ENCODE measurements around the gene COPA.
A peak's percentile ranks its signal among the peaks of the same experiment; 100 is the strongest.

COPA gene

DNA sequence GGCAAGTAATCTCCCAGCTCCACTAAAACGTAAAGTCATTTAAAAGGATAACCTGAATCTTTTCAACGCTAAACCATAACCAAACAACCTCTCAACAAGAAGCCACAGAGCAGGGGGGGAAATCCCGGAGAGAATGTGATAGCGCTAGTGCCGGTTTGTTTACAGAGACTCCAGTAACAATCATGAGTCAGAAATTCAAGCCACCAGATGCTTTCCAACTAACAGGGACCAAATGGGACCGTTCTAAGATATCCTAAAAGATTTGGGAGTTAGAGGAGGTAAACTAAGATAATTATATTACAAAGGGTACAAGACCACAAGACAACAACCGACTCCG is 81.5 kb downstream of the COPA start:
- peak; percentile 79 for DNase-seq
- H3K4me1 Mint-ChIP-seq = peaks cover 41% of the 10 kb centered on the region
- CTCF ChIA-PET = interaction anchor here (1.7 to 4.9 kb wide), 4 partner anchors 9 to 160 kb away, joined by 4 to 29 read pairs (median 16); partner anchors contain the start of gene PEX19
- no peaks in the 10 kb centered on the region for H3K9me3 Mint-ChIP-seq
- peaks cover 2% of the 10 kb centered on the region for H3K27me3 Mint-ChIP-seq
- peaks cover 19% of the 10 kb centered on the region for H3K36me3 Mint-ChIP-seq
- peak overlapping the region; percentile 99 for H3K27ac Mint-ChIP-seq
- peak overlapping the region; percentile 94 for H3K4me3 Mint-ChIP-seq

DNA sequence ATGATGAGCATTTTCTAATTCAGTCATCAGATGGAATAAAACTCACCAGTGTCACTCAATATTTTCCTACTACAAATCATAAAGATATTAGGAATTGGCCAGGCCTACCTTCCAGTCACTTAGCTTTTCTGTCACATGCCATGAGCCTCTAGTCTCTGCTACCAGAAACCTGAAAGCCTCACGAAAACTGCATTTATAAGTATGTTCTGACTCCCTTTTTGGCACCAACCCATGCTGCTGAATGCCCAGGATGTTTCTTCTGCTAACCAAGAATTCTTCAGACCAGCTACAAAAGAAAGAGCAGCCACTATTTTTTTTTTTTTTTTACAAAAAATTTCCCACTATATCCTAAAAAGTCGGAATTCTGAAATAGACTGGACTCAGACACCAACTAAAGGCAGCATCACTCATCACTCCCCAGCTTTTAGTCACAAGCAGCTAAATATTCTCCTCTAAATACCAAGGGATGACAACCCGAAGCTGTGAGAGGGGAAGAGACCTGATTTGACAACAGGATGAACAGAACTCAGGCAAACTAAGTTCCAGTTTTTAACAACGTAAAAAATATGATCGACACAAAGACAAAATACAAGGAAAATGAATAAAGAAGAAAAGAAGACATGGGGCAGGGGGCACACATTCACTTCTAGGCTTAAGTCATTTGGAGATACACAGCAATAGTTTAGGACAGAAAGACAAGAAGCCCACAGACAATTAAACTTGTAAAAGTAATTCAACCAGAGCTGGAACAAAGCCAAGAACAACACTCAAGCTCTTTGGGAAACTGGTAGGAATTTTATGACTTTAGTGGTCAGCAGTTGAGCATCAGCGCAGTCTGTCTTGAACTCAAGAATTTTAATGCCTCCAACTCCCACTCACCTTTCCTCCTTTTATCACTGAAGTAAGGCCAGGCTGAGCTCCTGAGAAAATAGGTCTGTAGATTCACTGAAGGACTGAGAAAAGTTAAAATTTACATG is 82.4 kb downstream of the COPA start:
- Mint-ChIP-seq H3K4me1 (peaks cover 41% of the 10 kb centered on the region), H3K36me3 (peaks cover 19% of the 10 kb centered on the region)
- CTCF ChIA-PET = interaction anchor here (0.8 to 4.9 kb wide), 4 partner anchors 8 to 159 kb away, joined by 3 to 29 read pairs (median 16); no protein-coding TSS in a partner anchor

DNA sequence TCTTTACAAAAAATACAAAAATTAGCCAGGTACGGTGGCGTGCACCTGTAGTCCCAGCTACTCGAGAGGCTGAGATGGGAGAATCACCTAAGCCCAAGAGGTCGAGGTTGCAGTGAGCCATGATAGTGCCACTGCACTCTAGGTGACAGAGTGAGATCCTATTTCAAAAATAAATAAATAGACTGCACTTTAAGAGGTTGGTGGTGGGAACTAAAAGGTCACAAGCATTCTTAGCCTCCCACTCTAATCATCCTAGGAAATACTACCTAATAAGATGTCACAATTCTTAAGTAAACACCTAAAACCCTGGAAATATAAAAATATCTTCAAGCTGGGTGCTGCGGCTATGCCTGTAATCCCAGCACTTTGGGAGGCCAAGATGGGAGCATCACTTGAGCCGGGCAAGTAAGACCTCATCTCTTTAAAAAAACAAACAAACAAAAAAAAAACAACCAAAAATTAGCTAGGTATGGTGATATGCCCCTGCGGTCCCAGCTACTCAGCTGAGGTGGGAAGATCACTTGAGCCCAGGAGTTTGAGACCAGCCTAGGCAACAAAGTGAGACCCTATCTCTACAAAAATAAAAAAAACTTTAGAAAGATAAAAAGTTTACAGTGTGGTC is 84.8 kb downstream of the COPA start:
- H3K36me3 Mint-ChIP-seq = peaks cover 25% of the 10 kb centered on the region

More for the DNA sequence above, 82.4 kb downstream of the COPA start:
- peak overlapping the region; percentile 94 for H3K4me3 Mint-ChIP-seq
- no peak for DNase-seq
- H3K9me3 Mint-ChIP-seq = no peaks in the 10 kb centered on the region
- no peaks in the 10 kb centered on the region for H3K27me3 Mint-ChIP-seq
- H3K27ac Mint-ChIP-seq = peak overlapping the region; percentile 99

DNA sequence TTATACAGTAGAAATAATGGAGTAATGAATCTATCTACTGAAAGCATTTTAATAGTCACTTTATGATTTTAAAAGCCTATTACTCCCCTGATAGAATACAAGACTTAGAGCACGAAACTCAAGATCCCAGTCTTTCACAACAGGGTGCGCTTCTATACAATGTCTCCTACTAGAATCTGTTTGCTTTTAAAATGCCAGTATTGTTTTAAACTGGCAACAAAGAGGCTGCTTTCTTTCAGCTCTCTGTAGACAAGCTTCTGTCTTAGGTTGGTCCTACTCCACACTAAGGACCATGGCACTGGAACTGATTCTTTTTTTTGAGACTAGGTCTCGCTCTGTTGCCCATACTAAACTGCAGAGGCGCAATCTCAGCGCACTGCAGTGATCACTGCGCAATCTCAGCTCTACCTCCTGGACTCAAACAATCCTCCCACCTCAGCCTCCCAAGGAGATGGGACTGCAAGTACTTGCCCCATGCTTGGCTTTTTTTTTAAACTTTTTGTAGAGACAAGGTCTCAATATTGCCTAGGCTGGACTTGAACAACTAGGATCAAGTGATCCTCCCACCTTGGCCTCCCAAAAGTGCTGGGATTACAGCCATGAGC is 85.5 kb downstream of the COPA start:
- CTCF ChIA-PET = interaction anchor here (0.7 to 4.9 kb wide), 4 partner anchors 17 to 39 kb away, joined by 3 to 27 read pairs (median 3); no protein-coding TSS in a partner anchor
- DNase-seq = no peak
- Mint-ChIP-seq H3K27ac (no peak overlapping the region), H3K4me1 (peaks cover 31% of the 10 kb centered on the region), H3K9me3 (no peaks in the 10 kb centered on the region), H3K36me3 (peaks cover 29% of the 10 kb centered on the region), H3K4me3 (no peak overlapping the region), H3K27me3 (no peaks in the 10 kb centered on the region)

More for the DNA sequence above, 84.8 kb downstream of the COPA start:
- Mint-ChIP-seq H3K9me3 (no peaks in the 10 kb centered on the region), H3K4me3 (no peak overlapping the region), H3K4me1 (peaks cover 36% of the 10 kb centered on the region), H3K27ac (no peak overlapping the region), H3K27me3 (no peaks in the 10 kb centered on the region)
- CTCF ChIA-PET = interaction anchor here (4.9 kb wide), 1 partner anchor 33 kb away, joined by 27 read pairs; no protein-coding TSS in a partner anchor
- DNase-seq = no peak

DNA sequence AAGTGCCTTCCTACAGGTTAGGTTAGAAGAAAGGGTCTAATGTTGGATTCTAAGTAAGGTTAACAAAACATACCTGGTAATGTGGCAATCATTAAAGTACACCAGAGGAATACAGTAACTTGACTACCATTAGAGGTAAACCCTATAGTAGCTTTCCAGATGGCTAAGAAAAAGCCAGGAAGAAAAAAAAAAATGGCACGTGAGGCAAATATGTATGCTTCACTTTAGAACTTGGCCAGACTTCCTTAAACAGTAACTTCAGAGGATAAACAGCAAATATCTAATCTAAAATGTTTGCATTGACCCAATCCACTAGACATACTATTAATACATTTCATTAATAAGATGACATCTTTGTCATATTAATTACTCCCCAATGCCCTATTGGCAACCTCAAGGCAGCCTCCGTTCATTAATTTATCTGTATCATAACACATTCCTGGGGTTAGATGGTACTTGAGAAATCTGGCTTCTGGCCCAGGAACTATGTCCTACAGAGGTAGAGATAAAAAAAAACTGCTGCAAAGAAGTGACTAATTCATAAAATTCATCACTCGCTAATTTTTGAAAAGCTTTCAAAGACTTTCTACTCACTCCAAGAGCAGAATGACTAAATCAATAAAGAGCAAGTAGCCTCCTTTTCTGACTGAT is 86.5 kb downstream of the COPA start:
- Mint-ChIP-seq H3K9me3 (no peaks in the 10 kb centered on the region), H3K27ac (peak overlapping the region; percentile 37), H3K4me3 (no peak overlapping the region), H3K27me3 (no peaks in the 10 kb centered on the region), H3K4me1 (peaks cover 34% of the 10 kb centered on the region), H3K36me3 (peaks cover 32% of the 10 kb centered on the region)
- no peak for DNase-seq
- CTCF ChIA-PET = interaction anchor here (0.7 to 0.9 kb wide), 3 partner anchors 16 to 40 kb away, joined by 3 read pairs; no protein-coding TSS in a partner anchor

DNA sequence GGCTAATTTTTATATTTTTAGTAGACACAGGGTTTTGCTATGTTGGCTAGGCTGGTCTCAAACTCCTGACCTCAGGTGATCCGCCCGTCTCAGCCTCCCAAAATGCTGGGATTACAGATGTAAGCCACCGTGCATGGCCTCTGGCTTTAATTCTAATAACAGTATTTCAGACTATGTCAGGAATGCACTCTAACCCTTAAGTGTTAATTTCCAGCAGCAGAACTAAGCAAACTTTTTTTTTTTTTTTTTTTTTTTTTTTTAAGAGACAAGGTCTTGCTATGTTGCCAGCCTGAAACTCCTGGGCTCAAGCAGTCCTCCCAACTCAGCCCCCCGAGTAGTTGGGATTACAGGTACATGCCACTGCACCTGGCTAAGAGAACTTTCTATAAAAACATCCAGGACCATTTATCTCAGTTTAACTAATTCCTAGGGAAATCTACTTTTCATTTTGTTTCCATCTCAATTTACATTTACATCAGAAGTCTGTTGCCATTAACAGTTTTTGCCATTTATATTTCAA is 87.2 kb downstream of the COPA start:
- Mint-ChIP-seq H3K27me3 (no peaks in the 10 kb centered on the region), H3K4me1 (peaks cover 28% of the 10 kb centered on the region), H3K9me3 (no peaks in the 10 kb centered on the region), H3K36me3 (peaks cover 29% of the 10 kb centered on the region), H3K27ac (no peak overlapping the region), H3K4me3 (no peak overlapping the region)
- CTCF ChIA-PET = interaction anchor here (1.0 to 1.3 kb wide), 2 partner anchors 35 to 155 kb away, joined by 3 to 7 read pairs; no protein-coding TSS in a partner anchor
- no peak for DNase-seq

DNA sequence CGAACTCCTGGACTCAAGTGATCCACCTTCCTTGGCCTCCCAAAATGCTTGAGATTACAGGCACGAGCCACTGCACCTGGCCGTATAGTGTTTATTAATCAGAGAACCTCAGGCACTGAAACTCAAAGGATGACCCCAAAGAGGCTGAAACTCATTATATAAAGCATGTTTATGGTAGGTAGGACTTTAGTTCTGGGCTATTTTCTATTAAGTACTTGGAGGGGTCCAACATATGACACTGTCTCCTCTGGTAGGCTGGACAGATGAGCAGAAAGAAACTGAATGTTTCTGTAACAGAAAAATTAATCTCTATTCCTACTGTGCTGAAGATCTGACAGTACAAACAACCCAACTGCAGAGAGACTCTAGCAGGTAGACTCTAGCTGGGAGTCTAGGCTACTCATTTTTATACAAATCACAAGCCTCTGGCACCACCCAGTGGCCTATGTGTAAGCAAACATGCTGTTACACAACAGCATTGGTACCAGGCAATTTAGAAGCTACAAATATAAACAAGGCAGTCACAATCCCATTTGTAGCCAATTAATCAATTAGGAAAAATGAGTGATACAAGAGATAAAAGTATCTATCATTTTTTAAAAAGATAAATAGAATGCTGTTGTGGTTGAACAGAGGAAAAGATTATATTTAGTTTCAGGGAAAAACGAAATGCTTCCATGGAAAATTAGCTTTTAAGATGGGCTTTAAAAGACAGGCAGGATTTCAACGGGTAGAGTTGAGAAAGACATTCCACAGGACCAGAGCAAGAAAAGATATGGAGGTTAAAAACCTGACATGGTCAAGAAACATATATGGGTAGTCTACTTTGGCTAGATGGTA is 91.1 kb downstream of the COPA start:
- no peaks in the 10 kb centered on the region for H3K27me3 Mint-ChIP-seq
- H3K4me1 Mint-ChIP-seq = peaks cover 5% of the 10 kb centered on the region
- H3K27ac Mint-ChIP-seq = no peak overlapping the region
- H3K9me3 Mint-ChIP-seq = no peaks in the 10 kb centered on the region
- no peak overlapping the region for H3K4me3 Mint-ChIP-seq
- DNase-seq = peak; percentile 74
- H3K36me3 Mint-ChIP-seq = peaks cover 16% of the 10 kb centered on the region
- CTCF ChIA-PET = interaction anchor here (0.6 to 4.7 kb wide), 46 partner anchors 10 to 245 kb away, joined by 3 to 39 read pairs (median 5); partner anchors contain the start of genes CASQ1, DCAF8, KCNJ9 and PEX19

DNA sequence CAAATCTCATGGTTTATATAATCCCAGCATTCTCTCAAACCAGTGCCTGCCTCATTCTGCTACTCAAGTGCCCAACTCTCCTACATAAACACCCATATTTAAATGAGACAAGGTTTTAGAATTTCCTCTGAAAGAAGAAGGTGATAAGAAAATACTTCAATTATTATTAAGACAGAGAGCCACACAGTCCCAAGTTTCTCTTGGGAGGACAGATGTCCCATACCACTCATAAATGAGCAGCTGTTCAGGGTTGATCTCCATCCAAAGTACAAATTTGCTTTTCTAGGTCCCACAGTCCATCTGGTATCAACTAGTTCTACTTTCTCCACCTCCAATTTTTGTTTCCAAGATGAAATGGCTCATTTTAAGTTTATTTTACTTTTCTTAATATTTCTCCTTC is 92.0 kb downstream of the COPA start:
- Mint-ChIP-seq H3K4me1 (peaks cover 3% of the 10 kb centered on the region), H3K4me3 (no peak overlapping the region), H3K36me3 (peaks cover 16% of the 10 kb centered on the region), H3K27ac (no peak overlapping the region), H3K27me3 (no peaks in the 10 kb centered on the region), H3K9me3 (no peaks in the 10 kb centered on the region)
- CTCF ChIA-PET = interaction anchor here (0.9 to 4.7 kb wide), 12 partner anchors 9 to 165 kb away, joined by 3 to 39 read pairs (median 14); partner anchors contain the start of genes CASQ1 and PEX19
- no peak for DNase-seq

DNA sequence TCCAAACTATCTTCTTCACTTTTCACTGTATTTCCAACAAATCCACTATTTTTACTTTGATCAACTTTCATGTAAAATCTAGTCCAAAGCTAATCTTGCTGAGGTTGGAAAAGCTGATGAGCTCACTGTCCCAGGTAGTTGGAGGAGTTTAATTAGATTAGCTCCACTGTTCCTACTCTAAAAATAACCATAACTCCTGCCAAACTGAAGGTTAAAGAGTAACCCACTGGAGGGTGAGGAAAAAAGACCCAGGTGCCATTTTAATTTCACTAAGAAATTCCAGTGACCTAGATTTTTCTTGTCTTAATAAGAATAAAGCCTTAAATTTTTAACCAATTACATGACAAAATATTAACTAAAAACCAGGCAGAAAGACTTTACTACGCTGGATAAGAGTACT is 96.0 kb downstream of the COPA start:
- DNase-seq = no peak
- H3K27me3 Mint-ChIP-seq = no peaks in the 10 kb centered on the region
- peaks cover 10% of the 10 kb centered on the region for H3K36me3 Mint-ChIP-seq
- H3K4me1 Mint-ChIP-seq = peaks cover 3% of the 10 kb centered on the region
- no peaks in the 10 kb centered on the region for H3K9me3 Mint-ChIP-seq
- CTCF ChIA-PET = interaction anchor here (0.9 to 1.7 kb wide), 2 partner anchors 54 to 146 kb away, joined by 4 read pairs; no protein-coding TSS in a partner anchor
- no peak overlapping the region for H3K27ac Mint-ChIP-seq
- no peak overlapping the region for H3K4me3 Mint-ChIP-seq

DNA sequence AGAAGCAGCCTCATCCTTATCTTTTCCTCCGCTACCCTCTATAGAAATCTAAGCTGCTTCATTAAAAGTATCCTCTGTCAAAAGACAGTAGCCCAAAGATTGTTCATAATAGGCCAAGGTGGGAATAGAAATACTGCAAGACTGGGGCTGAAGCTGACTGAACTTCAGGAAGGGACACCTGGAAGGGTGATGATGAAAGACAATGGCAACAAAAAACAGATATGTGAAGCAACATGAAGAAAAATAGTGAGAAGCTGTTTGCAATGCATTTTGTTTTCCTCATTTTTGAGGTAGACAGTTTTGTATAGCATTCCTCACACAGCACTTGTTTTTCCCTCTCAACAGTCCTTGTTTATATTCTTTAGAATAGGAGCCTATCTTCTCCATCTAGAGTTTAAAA is 97.6 kb downstream of the COPA start:
- H3K4me3 Mint-ChIP-seq = no peak overlapping the region
- no peaks in the 10 kb centered on the region for H3K27me3 Mint-ChIP-seq
- no peaks in the 10 kb centered on the region for H3K9me3 Mint-ChIP-seq
- no peaks in the 10 kb centered on the region for H3K4me1 Mint-ChIP-seq
- peak overlapping the region; percentile 59 for H3K27ac Mint-ChIP-seq
- H3K36me3 Mint-ChIP-seq = peaks cover 11% of the 10 kb centered on the region
- DNase-seq = no peak
- CTCF ChIA-PET = interaction anchor here (1.3 to 1.7 kb wide), 2 partner anchors 49 to 144 kb away, joined by 3 to 4 read pairs; no protein-coding TSS in a partner anchor

DNA sequence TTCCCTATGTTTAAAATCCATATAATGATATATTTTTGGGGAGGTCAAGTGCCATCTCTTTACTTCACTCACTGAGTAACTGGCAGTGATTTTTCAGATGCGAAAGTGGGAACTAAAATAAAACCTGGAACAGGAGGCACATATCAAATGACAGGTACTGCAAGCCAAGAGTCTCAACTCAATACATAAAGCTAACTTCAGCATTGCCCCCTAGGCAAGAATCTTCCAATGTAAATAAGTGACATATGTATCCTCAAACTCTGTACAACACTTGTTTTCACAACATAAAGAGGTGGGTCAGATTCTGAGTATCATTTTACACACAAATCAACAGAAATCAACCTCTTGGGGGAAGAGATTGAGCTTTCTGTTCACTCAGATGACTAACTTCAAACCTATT is 98.8 kb downstream of the COPA start:
- H3K9me3 Mint-ChIP-seq = no peaks in the 10 kb centered on the region
- CTCF ChIA-PET = interaction anchor here (0.5 to 5.5 kb wide), 6 partner anchors 8 to 360 kb away, joined by 3 to 32 read pairs (median 4); no protein-coding TSS in a partner anchor
- H3K27me3 Mint-ChIP-seq = no peaks in the 10 kb centered on the region

DNA sequence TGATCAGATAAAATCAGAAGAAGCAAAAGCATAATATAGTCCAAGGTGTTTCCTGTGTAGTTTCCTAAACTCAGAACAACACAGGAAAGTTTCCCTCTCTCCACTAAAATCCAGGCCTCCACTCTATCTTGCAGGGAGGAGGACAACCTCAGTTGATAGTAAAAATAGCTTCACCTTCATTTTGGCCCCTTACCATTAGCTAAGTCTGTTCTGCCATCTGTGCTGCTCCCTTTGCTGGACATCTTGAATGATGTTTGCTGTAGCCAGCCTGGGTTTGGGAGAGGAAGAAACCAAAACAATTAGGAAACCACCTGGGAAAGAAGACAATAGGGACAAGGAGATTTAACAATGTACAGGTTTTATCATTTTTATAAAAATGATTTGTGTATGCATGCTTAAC is 99.3 kb downstream of the COPA start:
- no peak overlapping the region for H3K4me3 Mint-ChIP-seq
- no peak for DNase-seq
- H3K36me3 Mint-ChIP-seq = peaks cover 24% of the 10 kb centered on the region
- CTCF ChIA-PET = interaction anchor here (0.6 to 5.5 kb wide), 5 partner anchors 8 to 120 kb away, joined by 3 to 32 read pairs (median 4); no protein-coding TSS in a partner anchor
- no peak overlapping the region for H3K27ac Mint-ChIP-seq
- no peaks in the 10 kb centered on the region for H3K4me1 Mint-ChIP-seq
- H3K27me3 Mint-ChIP-seq = no peaks in the 10 kb centered on the region
- no peaks in the 10 kb centered on the region for H3K9me3 Mint-ChIP-seq

More for the DNA sequence above, 98.8 kb downstream of the COPA start:
- no peaks in the 10 kb centered on the region for H3K4me1 Mint-ChIP-seq
- H3K27ac Mint-ChIP-seq = no peak overlapping the region
- H3K36me3 Mint-ChIP-seq = peaks cover 20% of the 10 kb centered on the region
- DNase-seq = no peak
- no peak overlapping the region for H3K4me3 Mint-ChIP-seq

Data from activated naive CD4-positive, alpha-beta T cell treated with anti-CD3 and anti-CD28 coated beads, Interleukin-2, amount 10 ng/mL, durations not matched to agents 7 days and 5 days (primary cell).